ENCODE measurements around the gene PCSK5.

Gene PCSK5

DNA sequence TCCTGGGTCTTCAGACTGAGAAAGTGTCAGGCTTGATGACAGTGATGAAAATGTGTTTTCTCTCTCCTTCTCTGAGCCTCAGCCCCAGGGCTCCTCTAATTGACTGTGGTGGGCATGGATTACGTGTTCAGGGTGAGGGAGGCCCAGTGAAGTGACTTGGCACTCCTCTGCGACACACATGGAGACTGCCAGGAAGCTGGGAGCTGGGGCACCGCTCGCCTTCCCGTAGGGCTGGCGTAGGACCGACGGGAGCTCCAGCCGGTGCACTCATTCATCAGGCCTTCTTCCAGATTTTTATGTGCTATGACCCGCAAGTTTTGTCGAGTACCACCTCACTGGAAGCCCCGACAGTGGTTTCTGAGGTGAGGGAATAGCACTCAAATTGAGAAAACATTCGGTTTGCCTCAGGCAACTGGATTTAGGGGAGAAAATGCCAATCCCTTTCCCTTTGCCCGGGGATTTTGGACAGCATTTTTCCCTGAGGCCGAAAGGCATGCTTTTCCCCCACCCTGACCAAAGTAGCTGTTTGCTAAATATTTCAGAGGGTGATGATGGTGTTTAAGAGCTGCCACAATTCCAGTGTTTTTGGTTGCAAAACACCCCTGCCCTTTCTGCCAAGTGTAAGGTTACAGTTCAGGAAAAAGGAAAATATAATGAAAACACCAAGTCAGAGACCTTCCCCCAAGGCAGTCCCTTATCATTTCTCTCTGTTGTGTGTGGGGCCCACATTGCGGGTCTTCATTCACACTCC, 83.7 kb downstream of the PCSK5 start:
- no peak for DNase-seq

DNA sequence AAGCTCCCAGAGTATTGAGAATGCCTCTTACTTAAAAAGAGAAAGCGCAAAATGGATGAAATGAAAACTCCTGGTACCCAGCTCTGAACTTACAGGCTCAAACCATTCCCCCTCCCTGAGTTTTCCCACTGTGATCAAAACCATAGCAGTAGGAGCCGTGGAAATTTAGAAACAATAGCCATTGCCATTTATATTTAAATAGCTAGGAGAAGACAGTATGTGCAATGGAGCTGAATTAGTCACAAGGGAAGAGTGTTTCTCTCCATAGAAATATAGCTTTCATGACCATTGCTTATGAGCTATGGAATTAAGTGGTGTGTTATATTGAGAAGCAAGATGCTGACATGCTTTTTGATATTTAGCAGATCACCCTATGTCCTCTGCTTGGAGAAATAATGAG, 84.6 kb downstream of the PCSK5 start:
- no peak for DNase-seq

DNA sequence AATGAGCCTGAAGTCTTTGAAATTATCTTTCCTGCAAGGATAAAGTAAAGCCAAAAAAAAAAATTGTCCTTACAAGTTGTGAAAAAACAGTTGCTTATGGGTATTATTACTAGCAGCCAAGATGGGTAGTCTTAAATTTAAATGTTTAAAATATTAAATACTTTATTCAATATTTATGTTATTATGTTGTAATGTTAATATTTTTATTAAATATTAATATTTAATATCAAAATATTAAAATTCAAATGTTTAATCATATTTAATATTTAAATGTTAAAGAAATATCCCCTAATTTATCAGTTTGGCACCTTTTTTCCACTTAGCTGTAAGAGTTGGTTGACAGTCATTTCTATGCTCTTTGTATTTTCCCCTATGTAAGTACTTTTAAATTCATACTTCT, 86.1 kb downstream of the PCSK5 start:
- DNase-seq = no peak

GRCh38 chr9:75979362-75979761, 88.9 kb downstream of the PCSK5 start:
- no peak for DNase-seq

DNA sequence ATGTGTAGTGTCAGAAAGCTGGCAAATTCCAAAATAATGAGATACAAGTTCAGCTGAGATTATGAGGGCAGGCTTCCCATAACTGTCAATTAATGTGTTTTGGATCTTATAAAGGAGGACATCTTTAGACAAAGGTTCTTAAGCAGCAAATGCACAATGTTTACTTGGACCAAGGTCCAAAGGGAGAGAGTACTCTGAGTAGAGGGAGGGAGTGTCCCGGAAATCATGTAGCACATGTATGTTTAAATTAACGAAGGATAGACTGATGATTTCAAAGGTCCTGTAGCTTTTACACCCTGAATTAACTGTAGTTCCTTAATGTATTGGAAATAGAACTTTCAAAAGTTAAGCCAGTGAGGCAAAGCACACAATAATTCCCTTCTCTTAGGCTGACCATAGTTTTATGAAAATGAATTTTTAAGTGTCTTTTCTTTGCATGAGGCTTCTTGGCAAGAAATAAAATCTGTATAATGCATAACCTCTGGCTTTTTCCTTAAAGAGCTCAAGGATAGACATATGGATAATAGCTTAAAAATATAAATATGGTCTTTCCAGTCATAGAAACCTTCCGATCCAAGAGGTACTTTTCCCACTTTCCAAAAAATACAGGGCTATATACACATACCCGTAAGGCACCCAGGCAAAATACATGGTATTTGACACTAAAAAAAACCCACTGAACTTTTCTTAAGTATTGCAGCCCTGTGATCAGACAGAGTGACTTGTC, 93.0 kb downstream of the PCSK5 start:
- DNase-seq = no peak

DNA sequence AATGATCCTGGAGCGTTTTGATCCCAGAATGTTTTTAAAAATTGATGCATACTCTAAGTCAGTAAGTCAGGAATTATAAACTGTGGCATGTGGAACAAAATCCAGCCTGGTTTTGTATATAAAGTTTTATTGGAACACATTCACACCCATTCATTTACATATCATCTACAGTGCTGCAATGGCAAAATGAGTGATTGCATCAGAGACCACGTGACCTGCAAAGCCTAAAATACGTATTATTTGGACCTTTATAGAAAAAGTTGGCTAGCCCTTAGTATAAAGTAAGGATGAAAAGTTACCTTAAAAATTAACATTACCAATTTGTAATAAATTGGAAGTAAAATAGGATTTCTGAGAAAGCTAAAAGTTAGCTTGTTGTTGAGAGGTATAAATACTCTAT, 95.0 kb downstream of the PCSK5 start:
- DNase-seq = no peak

DNA sequence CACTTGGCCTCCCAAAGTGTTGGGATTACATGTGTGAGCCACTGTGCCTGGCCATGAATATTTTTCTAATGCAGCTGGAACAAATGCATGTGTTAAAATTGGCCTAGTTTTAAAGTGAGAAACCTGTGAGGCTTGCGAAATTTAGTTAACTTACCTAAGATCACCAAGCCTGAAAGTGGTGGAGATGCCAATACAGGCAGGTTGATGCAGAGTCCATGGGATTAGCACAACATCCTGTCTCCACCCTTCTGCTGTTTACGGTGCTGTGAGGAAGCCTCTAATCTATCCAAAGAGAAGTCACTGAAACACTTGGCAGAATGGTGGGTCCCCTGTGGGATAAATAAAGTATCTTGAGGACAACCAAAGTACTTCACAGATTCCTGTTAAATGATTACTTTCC, 98.2 kb downstream of the PCSK5 start:
- DNase-seq = no peak

- no peak for DNase-seq
Observed at GRCh38 chr9:75990156-75990555, 99.7 kb downstream of the PCSK5 start.

DNA sequence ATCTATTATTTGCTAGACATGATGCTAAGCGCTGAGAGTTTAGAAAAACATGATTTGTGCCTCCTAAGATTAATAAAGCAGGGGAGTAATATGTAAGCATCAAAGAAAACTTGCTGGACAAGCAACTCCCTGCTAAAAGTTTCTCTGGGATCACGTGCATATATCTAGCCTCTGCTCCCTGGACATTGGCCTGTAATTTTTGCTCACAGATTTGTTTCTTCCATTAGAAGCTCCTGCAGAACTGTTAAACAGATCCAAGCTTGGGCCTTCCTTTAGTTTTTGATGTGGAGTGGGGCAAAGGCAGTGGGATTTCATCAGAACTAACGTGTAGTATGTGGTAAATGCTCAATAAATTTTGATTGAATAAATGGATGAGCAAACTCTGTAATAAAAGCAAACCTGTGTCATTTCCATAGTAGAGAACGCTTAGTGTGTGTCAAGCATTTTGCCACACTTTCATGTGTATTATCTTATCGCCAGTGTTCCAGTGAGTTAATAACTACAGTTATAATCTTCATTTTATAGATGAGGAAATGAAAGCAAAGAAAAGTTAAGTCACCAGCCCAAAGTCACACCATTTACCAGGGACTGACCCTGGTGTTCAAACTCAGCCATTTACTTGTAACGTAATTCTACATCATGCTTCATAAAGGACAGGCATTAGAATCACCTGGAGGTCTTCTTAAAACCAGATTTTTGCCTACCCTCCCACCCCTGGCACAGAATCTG, 100.3 kb downstream of the PCSK5 start:
- no peak for DNase-seq

DNA sequence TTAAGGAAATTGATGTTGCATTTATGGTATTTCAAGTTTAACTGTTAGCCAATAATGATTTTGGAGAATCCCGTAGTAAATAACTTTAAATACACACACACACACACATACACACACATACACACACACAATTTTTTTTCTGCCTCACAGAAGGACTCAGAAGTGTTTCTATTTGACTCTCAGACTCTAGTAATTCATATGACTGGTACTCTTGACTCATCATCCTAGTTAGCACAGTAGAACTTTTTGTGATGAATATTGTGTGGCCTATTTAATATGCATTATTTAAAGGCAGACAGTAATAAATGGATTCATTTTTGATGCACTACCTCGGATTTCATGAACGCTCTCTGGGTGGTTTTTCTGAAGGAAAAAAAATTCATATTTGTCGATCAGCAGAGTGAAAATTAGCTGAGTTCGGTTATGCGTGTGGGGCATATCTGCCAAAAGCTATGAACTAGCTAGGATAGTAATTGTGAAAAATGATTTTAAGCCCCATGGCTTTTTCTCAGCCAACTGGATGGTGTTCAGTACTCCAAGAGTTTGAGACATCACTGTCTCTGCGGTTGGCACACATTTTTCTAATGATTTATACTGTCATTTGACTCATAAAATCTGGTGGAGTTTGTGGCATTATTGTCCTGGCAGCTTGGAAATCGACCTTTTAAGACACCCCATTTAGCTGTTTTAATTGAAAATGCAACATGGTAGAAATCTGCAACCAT, 102.2 kb downstream of the PCSK5 start:
- DNase-seq = peak; percentile 32

- DNase-seq = no peak
Observed at GRCh38 chr9:75993434-75993833, 103.0 kb downstream of the PCSK5 start.

- no peak for DNase-seq
Observed at GRCh38 chr9:75995066-75995465, 104.6 kb downstream of the PCSK5 start.

- DNase-seq = no peak
Observed at GRCh38 chr9:75996726-75997125, 106.3 kb downstream of the PCSK5 start.

GRCh38 chr9:75997206-75997605, 106.7 kb downstream of the PCSK5 start:
- DNase-seq = no peak

- DNase-seq = no peak
Observed at GRCh38 chr9:75998096-75998780, 107.8 kb downstream of the PCSK5 start.

- DNase-seq = no peak
Observed at GRCh38 chr9:76001459-76001858, 111.0 kb downstream of the PCSK5 start.

DNA sequence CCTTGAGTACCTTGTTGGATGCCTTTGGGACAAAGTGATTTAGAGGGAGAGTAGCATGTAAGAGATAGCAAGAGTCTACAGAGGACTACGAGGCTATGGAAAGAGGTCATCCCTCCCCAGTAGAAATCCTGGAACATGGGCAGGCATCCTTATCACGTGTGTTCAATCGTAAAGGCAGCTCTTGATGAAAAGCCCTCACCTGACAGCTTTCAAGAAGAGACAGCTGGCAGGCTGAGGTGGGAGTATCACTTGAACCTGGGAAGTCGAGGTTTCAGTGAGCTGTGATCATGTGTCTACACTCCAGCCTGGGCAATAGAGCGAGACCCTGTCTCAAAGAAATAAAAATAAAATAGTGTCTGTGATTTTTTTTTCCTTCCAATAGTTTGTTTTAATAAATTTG, 112.6 kb downstream of the PCSK5 start:
- no peak for DNase-seq

DNA sequence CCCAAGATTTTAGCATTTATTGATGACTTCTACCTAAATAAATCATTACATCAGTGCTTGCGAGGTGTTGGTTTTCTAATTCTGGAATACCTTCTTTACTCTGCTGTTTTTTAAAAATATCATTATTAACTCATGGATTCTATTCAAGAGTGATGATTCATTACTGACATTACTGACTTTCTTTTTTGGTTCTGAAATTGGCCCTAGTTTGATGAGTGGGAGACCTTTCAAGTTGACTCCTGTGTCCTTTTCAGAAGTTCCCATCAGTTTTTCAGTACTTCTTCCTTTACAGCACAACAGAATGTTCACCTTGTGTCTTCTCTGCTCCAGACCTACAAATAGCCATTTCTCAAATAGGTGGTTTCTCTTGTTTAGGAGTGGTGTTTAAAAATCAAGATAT, 114.1 kb downstream of the PCSK5 start:
- DNase-seq = peak; percentile 5

- no peak for DNase-seq
Observed at GRCh38 chr9:76007935-76008334, 117.5 kb downstream of the PCSK5 start.

- no peak for DNase-seq
Observed at GRCh38 chr9:76013809-76014208, 123.3 kb downstream of the PCSK5 start.

DNA sequence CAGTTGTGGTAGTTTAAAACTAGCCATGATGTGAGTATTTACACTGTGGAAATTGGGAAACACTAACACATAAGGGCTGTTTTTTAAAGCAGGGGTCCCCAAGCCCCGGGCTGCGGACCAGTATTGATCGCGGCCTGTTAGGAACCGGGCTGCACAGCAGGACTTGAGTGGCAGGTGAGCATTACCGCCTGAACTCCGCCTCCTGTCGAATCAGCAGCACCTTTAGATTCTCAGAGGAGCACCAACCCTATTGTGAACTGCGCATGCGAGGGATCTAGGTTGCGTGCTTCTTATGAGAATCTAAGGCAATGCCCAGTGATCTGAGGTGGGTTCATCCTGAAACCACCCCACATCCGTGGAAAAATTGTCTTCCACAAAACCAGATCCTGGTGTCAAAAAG, 127.8 kb downstream of the PCSK5 start:
- DNase-seq = no peak

GRCh38 chr9:76018761-76019160, 128.3 kb downstream of the PCSK5 start:
- no peak for DNase-seq

- no peak for DNase-seq
Observed at GRCh38 chr9:76020652-76021051, 130.2 kb downstream of the PCSK5 start.
